Loucy (cell line): ENCODE measurements around the gene CCDC92.

Experiments used
- H2AFZ ChIP-seq: fragments of 200-600 bp; sonication (generic); 2 replicates; pipeline ENCODE4 v1.6.0; 2016; ENCODE audit warnings: antibody characterized with exemption, mild to moderate bottlenecking, low read length, moderate library complexity
- H3F3A ChIP-seq: fragments of 200-600 bp; 2 replicates; pipeline ENCODE4 v1.6.0; 2016; ENCODE audit warnings: antibody characterized with exemption, low read depth, mild to moderate bottlenecking
- H3K27me3 ChIP-seq: fragments of 200-600 bp; sonication (generic); 2 replicates; pipeline ENCODE4 v1.6.1; 2014; ENCODE audit warnings: low read length, mild to moderate bottlenecking; ENCODE audit not compliant: insufficient read depth, poor library complexity, severe bottlenecking
- H3K36me3 ChIP-seq: fragments of 200-600 bp; sonication (generic); 2 replicates; pipeline ENCODE4 v1.6.1; 2016; ENCODE audit warnings: low read length; ENCODE audit not compliant: insufficient read depth
- H3K4me1 ChIP-seq: fragments of 200-600 bp; sonication (generic); 2 replicates; pipeline ENCODE4 v1.5.1; 2014; ENCODE audit warnings: low read length, mild to moderate bottlenecking; ENCODE audit not compliant: insufficient read depth, poor library complexity, severe bottlenecking
- H3K4me2 ChIP-seq: fragments of 200-600 bp; sonication (generic); 2 replicates; pipeline ENCODE4 v1.6.0; 2014; ENCODE audit warnings: antibody characterized with exemption, low read length, low read depth, mild to moderate bottlenecking; ENCODE audit not compliant: poor library complexity, severe bottlenecking
- H3K4me3 ChIP-seq: fragments of 200-600 bp; sonication (generic); 2 replicates; pipeline ENCODE4 v1.5.1; 2014; ENCODE audit warnings: low read length, mild to moderate bottlenecking, mixed read lengths; ENCODE audit not compliant: poor library complexity, severe bottlenecking
- H3K79me2 ChIP-seq: fragments of 200-600 bp; sonication (generic); 2 replicates; pipeline ENCODE4 v1.6.1; 2014; ENCODE audit warnings: low read length; ENCODE audit not compliant: insufficient read depth
- H3K9ac ChIP-seq: fragments of 200-600 bp; sonication (generic); 2 replicates; pipeline ENCODE4 v1.6.0; 2014; ENCODE audit warnings: mild to moderate bottlenecking, low read depth, low read length, moderate library complexity; ENCODE audit not compliant: poor library complexity, severe bottlenecking
- H3K9me2 ChIP-seq: fragments of 200-600 bp; sonication (generic); replicated peaks from 2 replicates; pipeline ENCODE4 v1.6.1; 2016; ENCODE audit warnings: low read depth, low read length, mixed read lengths
- H3K9me3 ChIP-seq: fragments of 200-600 bp; sonication (generic); 2 replicates; pipeline ENCODE4 v1.6.1; 2014; ENCODE audit warnings: mild to moderate bottlenecking, antibody characterized with exemption, low read length, low read depth; ENCODE audit not compliant: insufficient read depth
- H4K20me1 ChIP-seq: fragments of 200-600 bp; sonication (generic); 2 replicates; pipeline ENCODE4 v1.6.0; 2014; ENCODE audit warnings: antibody characterized with exemption, low read length, mild to moderate bottlenecking; ENCODE audit not compliant: insufficient read depth, poor library complexity, severe bottlenecking
- CTCF ChIP-seq: fragments of 200-600 bp; sonication (generic); conservative IDR thresholded peaks from 2 replicates; pipeline ENCODE4 v1.5.1; 2014; ENCODE audit warnings: mild to moderate bottlenecking, antibody characterized with exemption, low read length
- EZH2phosphoT487 ChIP-seq: fragments of 200-600 bp; IDR thresholded peaks from 2 replicates; pipeline ENCODE4 v1.6.1; 2018; ENCODE audit warnings: antibody characterized with exemption, mild to moderate bottlenecking, moderate library complexity, borderline replicate concordance

The CCDC92 gene

GRCh38 chr12:123919980-123920360, 52.7 kb downstream of the CCDC92 start:
- no peaks in the 10 kb centered on the region for H3K9me3 ChIP-seq
- H3K9ac ChIP-seq: no peak overlapping the region
- H3K36me3 ChIP-seq: no peaks in the 10 kb centered on the region
- TF ChIP-seq CTCF (no peak), EZH2phosphoT487 (no peak)
- H3K9me2 ChIP-seq: no peaks in the 10 kb centered on the region
- no peaks in the 10 kb centered on the region for H3K27me3 ChIP-seq
- H3K79me2 ChIP-seq: no peaks in the 10 kb centered on the region
- no peak overlapping the region for H2AFZ ChIP-seq
- H3F3A ChIP-seq: no peaks in the 10 kb centered on the region
- H3K4me1 ChIP-seq: no peaks in the 10 kb centered on the region
- no peaks in the 10 kb centered on the region for H4K20me1 ChIP-seq
- H3K4me2 ChIP-seq: no peak overlapping the region
- no peak overlapping the region for H3K4me3 ChIP-seq

- H4K20me1 ChIP-seq: no peaks in the 10 kb centered on the region
- no peak overlapping the region for H3K4me2 ChIP-seq
- no peaks in the 10 kb centered on the region for H3K9me2 ChIP-seq
- TF ChIP-seq EZH2phosphoT487: no peak
- TF ChIP-seq CTCF: no peak
- no peak overlapping the region for H3K9ac ChIP-seq
- H3K36me3 ChIP-seq: no peaks in the 10 kb centered on the region
- no peaks in the 10 kb centered on the region for H3K79me2 ChIP-seq
- H2AFZ ChIP-seq: no peak overlapping the region
- no peaks in the 10 kb centered on the region for H3K4me1 ChIP-seq
- no peak overlapping the region for H3K4me3 ChIP-seq
- H3F3A ChIP-seq: peaks cover 12% of the 10 kb centered on the region; the same call in 1 of the 2 replicates
- H3K9me3 ChIP-seq: no peaks in the 10 kb centered on the region
- H3K27me3 ChIP-seq: no peaks in the 10 kb centered on the region
These were observed 55.2 kb downstream of the CCDC92 start for GRCh38 chr12:123917337-123917850.

GRCh38 chr12:123916729-123917128, 55.9 kb downstream of the CCDC92 start:
- Histone ChIP-seq H3K4me1 (no peaks in the 10 kb centered on the region), H3K4me3 (no peak overlapping the region), H3K79me2 (no peaks in the 10 kb centered on the region), H3K9ac (no peak overlapping the region), H3K36me3 (no peaks in the 10 kb centered on the region), H3F3A (peaks cover 12% of the 10 kb centered on the region; the same call in 1 of the 2 replicates), H3K9me2 (no peaks in the 10 kb centered on the region), H4K20me1 (no peaks in the 10 kb centered on the region), H3K4me2 (no peak overlapping the region), H2AFZ (no peak overlapping the region), H3K27me3 (no peaks in the 10 kb centered on the region), H3K9me3 (no peaks in the 10 kb centered on the region)
- TF ChIP-seq EZH2phosphoT487 (no peak), CTCF (no peak)
